Measurements from ENCODE around the gene DPPA2. TPM values are rescaled to one million over a fixed set of nuclear protein-coding genes. Genes with fewer than 3 reads are reported as not detected.

DPPA2 gene
- total RNA-seq, 1 donor from 2014 or later, result 1.8 TPM

DNA sequence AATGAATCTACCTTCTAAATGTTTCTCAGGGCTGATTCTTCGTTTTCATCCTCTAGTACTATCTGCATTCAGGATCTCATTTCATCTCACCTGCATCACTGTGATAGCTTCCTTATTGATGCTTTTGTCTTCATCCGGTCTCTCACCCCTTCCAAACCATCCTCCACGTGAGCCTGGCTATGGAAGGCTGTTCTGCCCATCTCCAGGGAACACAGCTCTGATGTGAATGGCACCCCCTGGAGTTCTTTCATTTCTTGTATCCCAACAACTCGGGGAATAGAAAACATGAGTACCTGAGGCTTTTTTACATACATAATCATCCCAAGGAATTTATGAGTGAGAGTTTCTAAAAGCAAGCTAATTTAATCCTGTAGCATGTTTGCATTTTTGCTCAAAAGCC lies 29.8 kb upstream of the DPPA2 start:
- Histone ChIP-seq H3F3A (ENCODE audit: low read depth) (no peaks in the 10 kb centered on the region), H3K4me2 (no peak overlapping the region), H3K4me1 (peaks cover 7% of the 10 kb centered on the region), H3K27ac (no peak overlapping the region), H2AFZ (replicated peaks) (peak overlapping the region; percentile 24), H3K36me3 (no peaks in the 10 kb centered on the region), H4K20me1 (ENCODE audit: low read depth) (no peaks in the 10 kb centered on the region), H3K9ac (no peak overlapping the region), H3K79me2 (ENCODE audit: low read depth) (no peaks in the 10 kb centered on the region), H3K27me3 (no peaks in the 10 kb centered on the region), H3K4me3 (no peak overlapping the region), H3K9me3 (ENCODE audit: low read depth) (no peaks in the 10 kb centered on the region)
- H3K4me3 Mint-ChIP-seq, result no peak overlapping the region
- no peak for DNase-seq (ENCODE audit: low spot score)
- H3K27ac Mint-ChIP-seq, result no peak overlapping the region
- TF ChIP-seq, protein P1, sequence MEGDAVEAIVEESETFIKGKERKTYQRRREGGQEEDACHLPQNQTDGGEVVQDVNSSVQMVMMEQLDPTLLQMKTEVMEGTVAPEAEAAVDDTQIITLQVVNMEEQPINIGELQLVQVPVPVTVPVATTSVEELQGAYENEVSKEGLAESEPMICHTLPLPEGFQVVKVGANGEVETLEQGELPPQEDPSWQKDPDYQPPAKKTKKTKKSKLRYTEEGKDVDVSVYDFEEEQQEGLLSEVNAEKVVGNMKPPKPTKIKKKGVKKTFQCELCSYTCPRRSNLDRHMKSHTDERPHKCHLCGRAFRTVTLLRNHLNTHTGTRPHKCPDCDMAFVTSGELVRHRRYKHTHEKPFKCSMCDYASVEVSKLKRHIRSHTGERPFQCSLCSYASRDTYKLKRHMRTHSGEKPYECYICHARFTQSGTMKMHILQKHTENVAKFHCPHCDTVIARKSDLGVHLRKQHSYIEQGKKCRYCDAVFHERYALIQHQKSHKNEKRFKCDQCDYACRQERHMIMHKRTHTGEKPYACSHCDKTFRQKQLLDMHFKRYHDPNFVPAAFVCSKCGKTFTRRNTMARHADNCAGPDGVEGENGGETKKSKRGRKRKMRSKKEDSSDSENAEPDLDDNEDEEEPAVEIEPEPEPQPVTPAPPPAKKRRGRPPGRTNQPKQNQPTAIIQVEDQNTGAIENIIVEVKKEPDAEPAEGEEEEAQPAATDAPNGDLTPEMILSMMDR (IDR thresholded peaks at IDR 0.05), result no peak
- TF ChIP-seq EZH2phosphoT487 (IDR thresholded peaks at IDR 0.05) (no peak), EZH2 (IDR thresholded peaks at IDR 0.05) (no peak)
- H3K27me3 Mint-ChIP-seq (ENCODE audit: insufficient read depth, low read depth), result peaks cover 10% of the 10 kb centered on the region
- H3K36me3 Mint-ChIP-seq, result peaks cover 5% of the 10 kb centered on the region
- peaks cover 4% of the 10 kb centered on the region for H3K9me3 Mint-ChIP-seq
- peaks cover 5% of the 10 kb centered on the region for H3K4me1 Mint-ChIP-seq

DNA sequence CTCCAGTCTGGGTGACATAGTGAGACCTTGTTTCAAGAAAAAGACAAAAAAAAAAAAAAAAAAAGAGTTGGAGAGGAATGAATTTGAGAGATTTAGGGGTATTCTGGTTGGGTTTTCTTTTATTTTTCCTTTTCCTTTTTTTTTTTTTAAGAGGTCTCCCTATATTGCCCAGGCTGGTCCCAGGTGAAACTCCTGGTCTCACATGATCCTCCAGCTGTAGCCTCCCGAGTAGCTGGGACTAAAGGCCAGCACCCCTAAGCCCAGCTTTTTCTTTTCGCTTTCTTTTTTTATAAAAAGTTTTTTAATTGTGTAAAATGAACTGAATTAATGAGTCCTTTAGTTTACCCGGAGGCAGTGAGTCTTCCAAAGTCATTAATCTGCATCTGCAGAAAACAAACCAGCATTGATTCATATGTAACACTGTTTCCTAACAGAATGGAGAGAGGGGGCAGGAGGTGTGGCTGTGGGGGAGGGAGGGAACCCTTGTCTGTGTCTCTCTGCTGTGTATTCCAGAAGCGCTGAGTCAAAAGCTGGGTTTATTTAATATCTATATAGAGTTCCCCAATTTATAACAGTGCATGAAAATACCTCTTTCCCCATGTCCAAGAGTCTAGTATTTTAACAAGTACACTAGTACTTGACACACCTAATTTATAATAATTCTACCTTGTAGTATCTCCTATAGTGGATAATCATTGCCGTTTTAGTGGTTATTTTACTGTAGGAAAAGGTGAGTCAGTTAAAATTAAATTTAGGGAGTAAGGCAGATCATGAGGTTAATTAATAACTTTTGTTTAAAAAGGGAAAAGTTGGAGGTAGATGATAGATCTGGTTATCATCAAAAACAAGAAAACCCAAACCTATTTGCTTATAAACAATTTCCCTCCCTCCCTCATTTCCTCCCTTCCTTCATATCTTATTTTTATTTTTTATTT lies 23.7 kb upstream of the DPPA2 start:
- H2AFZ ChIP-seq (replicated peaks), result no peak overlapping the region
- H3K36me3 ChIP-seq, result no peaks in the 10 kb centered on the region
- H3K9me3 Mint-ChIP-seq, result no peaks in the 10 kb centered on the region
- peaks cover 6% of the 10 kb centered on the region for H3K27me3 Mint-ChIP-seq (ENCODE audit: insufficient read depth, low read depth)
- H3K27me3 ChIP-seq, result no peaks in the 10 kb centered on the region
- peaks cover 3% of the 10 kb centered on the region for H3K36me3 Mint-ChIP-seq
- no peak overlapping the region for H3K4me3 Mint-ChIP-seq
- no peak overlapping the region for H3K4me2 ChIP-seq
- H3K4me1 Mint-ChIP-seq, result peaks cover 24% of the 10 kb centered on the region
- no peak overlapping the region for H3K27ac Mint-ChIP-seq
- H4K20me1 ChIP-seq (ENCODE audit: low read depth), result peaks cover 9% of the 10 kb centered on the region
- H3K79me2 ChIP-seq (ENCODE audit: low read depth), result peaks cover 33% of the 10 kb centered on the region
- no peak overlapping the region for H3K9ac ChIP-seq
- H3K9me3 ChIP-seq (ENCODE audit: low read depth), result no peaks in the 10 kb centered on the region
- peaks cover 33% of the 10 kb centered on the region for H3F3A ChIP-seq (ENCODE audit: low read depth)
- no peak overlapping the region for H3K27ac ChIP-seq
- no peak for DNase-seq (ENCODE audit: low spot score)
- no peak overlapping the region for H3K4me3 ChIP-seq
- peaks cover 4% of the 10 kb centered on the region for H3K4me1 ChIP-seq
- TF ChIP-seq, protein P1 (IDR thresholded peaks at IDR 0.05), result no peak
- no peak for TF ChIP-seq EZH2phosphoT487 (IDR thresholded peaks at IDR 0.05)
- no peak for TF ChIP-seq EZH2 (IDR thresholded peaks at IDR 0.05)

DNA sequence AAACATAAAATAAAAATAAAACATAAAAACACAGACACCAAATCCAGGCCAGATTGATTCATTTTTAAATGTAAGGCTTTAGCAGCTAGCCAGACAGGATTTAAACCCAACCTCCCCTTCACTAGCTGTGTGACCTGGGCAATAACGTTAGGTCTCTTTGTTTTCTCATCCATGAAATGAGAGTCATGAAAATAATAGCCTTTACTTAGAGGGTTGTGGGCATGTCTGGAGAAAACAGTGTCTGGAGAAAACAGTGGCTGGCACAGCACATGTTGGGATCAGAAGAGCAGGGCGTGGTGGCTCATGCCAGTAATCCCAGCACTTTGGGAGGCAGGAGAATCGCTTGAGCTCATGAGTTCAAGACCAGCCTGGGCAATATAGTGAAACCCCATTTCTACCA lies 22.9 kb upstream of the DPPA2 start:
- no peak overlapping the region for H3K4me2 ChIP-seq

More for the DNA sequence above, 22.9 kb upstream of the DPPA2 start:
- TF ChIP-seq EZH2phosphoT487 (IDR thresholded peaks at IDR 0.05) (no peak), EZH2 (IDR thresholded peaks at IDR 0.05) (no peak)
- TF ChIP-seq, protein P1 (IDR thresholded peaks at IDR 0.05), result no peak
- H3K27ac ChIP-seq, result no peak overlapping the region
- no peaks in the 10 kb centered on the region for H3K36me3 ChIP-seq
- no peaks in the 10 kb centered on the region for H3K9me3 ChIP-seq (ENCODE audit: low read depth)
- no peak overlapping the region for H3K9ac ChIP-seq
- Mint-ChIP-seq H3K27me3 (ENCODE audit: insufficient read depth, low read depth) (peaks cover 4% of the 10 kb centered on the region), H3K36me3 (peaks cover 5% of the 10 kb centered on the region), H3K4me1 (peaks cover 31% of the 10 kb centered on the region), H3K27ac (no peak overlapping the region), H3K4me3 (no peak overlapping the region), H3K9me3 (no peaks in the 10 kb centered on the region)
- DNase-seq (ENCODE audit: low spot score), result no peak
- H3F3A ChIP-seq (ENCODE audit: low read depth), result peaks cover 33% of the 10 kb centered on the region
- no peaks in the 10 kb centered on the region for H3K27me3 ChIP-seq
- H3K4me1 ChIP-seq, result peaks cover 10% of the 10 kb centered on the region
- H2AFZ ChIP-seq (replicated peaks), result no peak overlapping the region
- H3K4me3 ChIP-seq, result no peak overlapping the region
- peaks cover 17% of the 10 kb centered on the region for H4K20me1 ChIP-seq (ENCODE audit: low read depth)
- H3K79me2 ChIP-seq (ENCODE audit: low read depth), result peaks cover 40% of the 10 kb centered on the region
